Mesendoderm (in vitro differentiated cells): ENCODE data around the gene PRKCA.

Source experiments
- DNase-seq: peaks from one replicate; pipeline ENCODE4 v3.0.0; 2013
- H2AK5ac ChIP-seq: 2 replicates; pipeline ENCODE4 v1.6.1; 2013; ENCODE audit warnings: low read length, inconsistent platforms
- H2BK120ac ChIP-seq: 2 replicates; pipeline ENCODE4 v1.6.1; 2013; ENCODE audit warnings: low read depth, mild to moderate bottlenecking, low read length, moderate library complexity, mixed read lengths
- H2BK15ac ChIP-seq: replicated peaks from 2 replicates; pipeline ENCODE4 v1.6.1; 2013; ENCODE audit warnings: low read depth, mild to moderate bottlenecking, moderate library complexity
- H2BK5ac ChIP-seq: 2 replicates; pipeline ENCODE4 v1.6.1; 2013; ENCODE audit warnings: low read length, inconsistent platforms
- H3K18ac ChIP-seq: 2 replicates; pipeline ENCODE4 v1.6.1; 2013; ENCODE audit warnings: mild to moderate bottlenecking, low read length, mixed read lengths
- H3K23ac ChIP-seq: one replicate; pipeline ENCODE4 v1.6.1; 2013; ENCODE audit warnings: low read length
- H3K27ac ChIP-seq: 2 replicates; pipeline ENCODE4 v1.5.1; 2013; ENCODE audit warnings: low read depth, mild to moderate bottlenecking, inconsistent platforms, low read length, moderate library complexity
- H3K27me3 ChIP-seq: 2 replicates; pipeline ENCODE4 v1.6.1; 2013; ENCODE audit warnings: low read length, control low read depth, mild to moderate bottlenecking, inconsistent platforms; ENCODE audit not compliant: insufficient read depth, poor library complexity
- H3K36me3 ChIP-seq: 2 replicates; pipeline ENCODE4 v1.6.1; 2013; ENCODE audit warnings: low read length, inconsistent platforms; ENCODE audit not compliant: control insufficient read depth, insufficient read depth
- H3K4ac ChIP-seq: one replicate; pipeline ENCODE4 v1.6.1; 2013; ENCODE audit warnings: low read depth, mild to moderate bottlenecking, low read length, moderate library complexity
- H3K4me1 ChIP-seq: 2 replicates; pipeline ENCODE4 v1.6.1; 2013; ENCODE audit warnings: low read depth, low read length, inconsistent platforms; ENCODE audit not compliant: control insufficient read depth
- H3K4me2 ChIP-seq: 2 replicates; pipeline ENCODE4 v1.6.1; 2013; ENCODE audit warnings: low read length
- H3K4me3 ChIP-seq: 2 replicates; pipeline ENCODE4 v1.5.1; 2013; ENCODE audit warnings: mild to moderate bottlenecking, low read length
- H3K56ac ChIP-seq: one replicate; pipeline ENCODE4 v1.6.1; 2013; ENCODE audit warnings: low read length
- H3K79me1 ChIP-seq: 2 replicates; pipeline ENCODE4 v1.6.1; 2013; ENCODE audit warnings: low read length, inconsistent platforms
- H3K79me2 ChIP-seq: 2 replicates; pipeline ENCODE4 v1.6.1; 2013; ENCODE audit warnings: mild to moderate bottlenecking, low read length; ENCODE audit not compliant: control insufficient read depth, insufficient read depth
- H3K9ac ChIP-seq: 2 replicates; pipeline ENCODE4 v1.6.1; 2013; ENCODE audit warnings: low read length, inconsistent platforms
- H4K5ac ChIP-seq: one replicate; pipeline ENCODE4 v1.6.1; 2013; ENCODE audit warnings: low read length
- H4K8ac ChIP-seq: one replicate; pipeline ENCODE4 v1.6.1; 2013; ENCODE audit warnings: low read depth, mild to moderate bottlenecking, control low read depth, low read length, moderate library complexity
- WGBS: extraction: QIAGEN DNeasy Blood & Tissue Kit; methylation state at CpG from one replicate; pipeline ENCODE4 v1.1.7; 2013; ENCODE audit warnings: low lambda C conversion rate, missing lambda C conversion rate; ENCODE audit not compliant: insufficient coverage; ENCODE audit errors: extremely low coverage; 5-methylcytosine and 5-hydroxymethylcytosine counted together

PRKCA gene

GRCh38 chr17:66772148-66772812 lies 469.9 kb downstream of the PRKCA start:
- H3K9ac ChIP-seq = no peak overlapping the region
- H3K27me3 ChIP-seq = no peaks in the 10 kb centered on the region
- DNase-seq = no peak
- WGBS = no CpG with 5 or more reads among the region's 5 CpGs
- H2BK15ac ChIP-seq = no peak overlapping the region
- H3K4me3 ChIP-seq = no peak overlapping the region
- H3K18ac ChIP-seq = no peak overlapping the region
- H3K4me2 ChIP-seq = no peak overlapping the region
- H3K23ac ChIP-seq = no peak overlapping the region
- H4K5ac ChIP-seq = no peak overlapping the region
- no peak overlapping the region for H2BK120ac ChIP-seq
- H3K36me3 ChIP-seq = no peaks in the 10 kb centered on the region
- H3K79me1 ChIP-seq = no peaks in the 10 kb centered on the region
- no peak overlapping the region for H3K4ac ChIP-seq
- no peak overlapping the region for H4K8ac ChIP-seq
- no peak overlapping the region for H2AK5ac ChIP-seq
- no peak overlapping the region for H3K56ac ChIP-seq
- H3K27ac ChIP-seq = no peak overlapping the region
- peaks cover 7% of the 10 kb centered on the region for H3K4me1 ChIP-seq
- H3K79me2 ChIP-seq = no peaks in the 10 kb centered on the region
- H2BK5ac ChIP-seq = no peak overlapping the region

GRCh38 chr17:66775271-66775670 lies 472.9 kb downstream of the PRKCA start:
- Histone ChIP-seq H3K36me3 (no peaks in the 10 kb centered on the region), H3K4me1 (peaks cover 9% of the 10 kb centered on the region), H3K79me1 (no peaks in the 10 kb centered on the region), H3K27me3 (no peaks in the 10 kb centered on the region), H2AK5ac (no peak overlapping the region), H2BK5ac (peak overlapping the region; percentile 29), H3K18ac (peak overlapping the region; percentile 16), H2BK15ac (no peak overlapping the region), H3K79me2 (no peaks in the 10 kb centered on the region), H3K23ac (no peak overlapping the region), H3K4me3 (no peak overlapping the region), H3K9ac (peak overlapping the region; percentile 7), H4K5ac (no peak overlapping the region), H3K56ac (peak overlapping the region; percentile 63), H3K4ac (no peak overlapping the region), H3K27ac (peak overlapping the region; percentile 61), H4K8ac (no peak overlapping the region), H2BK120ac (no peak overlapping the region), H3K4me2 (no peak overlapping the region)
- no CpG with 5 or more reads among the region's 6 CpGs for WGBS
- peak; percentile 75 for DNase-seq

GRCh38 chr17:66775881-66776400 lies 473.5 kb downstream of the PRKCA start:
- Histone ChIP-seq H3K4me3 (no peak overlapping the region), H3K79me2 (no peaks in the 10 kb centered on the region), H3K4me1 (peaks cover 9% of the 10 kb centered on the region), H3K27me3 (no peaks in the 10 kb centered on the region), H2AK5ac (no peak overlapping the region), H3K9ac (no peak overlapping the region), H3K23ac (no peak overlapping the region), H3K4me2 (no peak overlapping the region), H3K36me3 (no peaks in the 10 kb centered on the region), H3K4ac (no peak overlapping the region), H3K56ac (peak overlapping the region; percentile 63), H3K79me1 (no peaks in the 10 kb centered on the region), H3K18ac (no peak overlapping the region), H2BK120ac (no peak overlapping the region), H4K8ac (no peak overlapping the region), H4K5ac (no peak overlapping the region), H3K27ac (peak overlapping the region; percentile 61), H2BK15ac (no peak overlapping the region), H2BK5ac (no peak overlapping the region)
- peak; percentile 85 for DNase-seq
- WGBS = no CpG with 5 or more reads among the region's 7 CpGs

- H2BK5ac ChIP-seq = peak overlapping the region; percentile 65
- no peak for DNase-seq
- no peaks in the 10 kb centered on the region for H3K79me2 ChIP-seq
- H3K4me3 ChIP-seq = no peak overlapping the region
- peaks cover 9% of the 10 kb centered on the region for H3K4me1 ChIP-seq
- H3K4ac ChIP-seq = peak overlapping the region; percentile 84
- H3K18ac ChIP-seq = no peak overlapping the region
- H3K27ac ChIP-seq = peak overlapping the region; percentile 53
- no peak overlapping the region for H4K8ac ChIP-seq
- H2BK15ac ChIP-seq = no peak overlapping the region
- no peak overlapping the region for H4K5ac ChIP-seq
- no CpG with 5 or more reads among the region's 9 CpGs for WGBS
- no peak overlapping the region for H3K4me2 ChIP-seq
- peak overlapping the region; percentile 63 for H3K56ac ChIP-seq
- no peaks in the 10 kb centered on the region for H3K36me3 ChIP-seq
- H2BK120ac ChIP-seq = peak overlapping the region; percentile 34
- no peak overlapping the region for H2AK5ac ChIP-seq
- H3K23ac ChIP-seq = no peak overlapping the region
- no peaks in the 10 kb centered on the region for H3K27me3 ChIP-seq
- H3K9ac ChIP-seq = no peak overlapping the region
- no peaks in the 10 kb centered on the region for H3K79me1 ChIP-seq
Observed at GRCh38 chr17:66776999-66777688, 474.7 kb downstream of the PRKCA start.

GRCh38 chr17:66777689-66778225 lies 475.3 kb downstream of the PRKCA start:
- Histone ChIP-seq H4K5ac (no peak overlapping the region), H3K18ac (no peak overlapping the region), H3K36me3 (no peaks in the 10 kb centered on the region), H3K4ac (peak overlapping the region; percentile 39), H3K27ac (peak overlapping the region; percentile 77), H2BK120ac (no peak overlapping the region), H2AK5ac (no peak overlapping the region), H2BK5ac (no peak overlapping the region), H3K4me1 (peaks cover 9% of the 10 kb centered on the region), H3K79me1 (no peaks in the 10 kb centered on the region), H3K27me3 (no peaks in the 10 kb centered on the region), H3K4me3 (no peak overlapping the region), H2BK15ac (no peak overlapping the region), H3K9ac (no peak overlapping the region), H4K8ac (no peak overlapping the region), H3K23ac (no peak overlapping the region), H3K56ac (no peak overlapping the region), H3K4me2 (no peak overlapping the region), H3K79me2 (no peaks in the 10 kb centered on the region)
- WGBS = no CpG with 5 or more reads among the region's 7 CpGs
- peak; percentile 96 for DNase-seq
